IPS-20b (cell line): ENCODE results near the gene CSF2RB.

Experiments used
- H3K27ac ChIP-seq: one replicate; pipeline ENCODE4 v1.5.1; 2013; ENCODE audit warnings: low read length
- H3K27me3 ChIP-seq: 2 replicates; pipeline ENCODE4 v1.6.1; 2013; ENCODE audit warnings: mild to moderate bottlenecking, low read length, inconsistent platforms; ENCODE audit not compliant: insufficient read depth
- H3K36me3 ChIP-seq: 2 replicates; pipeline ENCODE4 v1.6.1; 2013; ENCODE audit warnings: low read depth, mild to moderate bottlenecking, inconsistent platforms, low read length, moderate library complexity; ENCODE audit not compliant: insufficient read depth
- H3K4me1 ChIP-seq: 2 replicates; pipeline ENCODE4 v1.6.1; 2013; ENCODE audit warnings: mild to moderate bottlenecking, control low read depth, inconsistent platforms, low read length, moderate library complexity; ENCODE audit not compliant: insufficient read depth
- H3K4me3 ChIP-seq: 2 replicates; pipeline ENCODE4 v1.5.1; 2013; ENCODE audit warnings: mild to moderate bottlenecking, low read length, inconsistent platforms
- H3K9ac ChIP-seq: 2 replicates; pipeline ENCODE4 v1.6.1; 2013; ENCODE audit warnings: low read depth, mild to moderate bottlenecking, inconsistent platforms, low read length, moderate library complexity
- H3K9me3 ChIP-seq: 2 replicates; pipeline ENCODE4 v1.6.1; 2013; ENCODE audit warnings: mild to moderate bottlenecking, low read depth, low read length, inconsistent platforms; ENCODE audit not compliant: insufficient read depth

CSF2RB gene

DNA sequence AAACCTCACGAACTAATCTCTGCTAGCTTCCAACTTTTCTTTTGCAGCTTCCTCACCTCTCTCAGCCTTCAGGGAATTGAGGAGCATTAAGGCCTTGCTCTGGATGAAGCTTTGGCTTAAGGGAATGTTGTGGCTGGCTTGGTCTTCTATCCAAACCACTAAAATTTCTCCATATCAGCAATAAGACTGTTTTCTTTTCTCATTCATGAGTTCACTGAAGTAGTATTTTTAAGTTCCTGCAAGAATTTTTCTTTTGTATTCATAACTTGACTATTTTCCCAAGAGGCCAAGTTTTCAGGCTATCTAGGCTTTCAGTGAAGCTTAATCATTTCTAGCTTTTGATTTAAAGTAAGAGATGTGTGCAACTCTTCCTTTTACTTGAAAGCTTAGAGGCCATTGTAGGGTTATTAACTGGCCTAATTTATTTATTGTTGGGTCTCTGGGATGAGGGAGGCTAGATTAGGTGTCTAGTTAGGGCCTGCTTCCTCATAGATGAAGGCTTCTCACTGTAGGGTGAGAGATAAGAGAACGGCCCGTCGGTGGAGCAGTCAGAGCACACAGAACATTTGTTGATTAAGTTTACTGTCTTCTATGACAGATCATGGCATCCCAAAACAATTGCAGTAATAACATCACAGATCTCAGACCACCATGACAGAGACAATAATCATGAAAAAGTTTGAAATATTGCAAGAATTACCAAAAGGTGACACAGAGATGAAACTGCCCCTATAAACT lies 33.2 kb downstream of the CSF2RB start:
- Histone ChIP-seq H3K9ac (no peak overlapping the region), H3K27ac (no peak overlapping the region), H3K4me1 (no peaks in the 10 kb centered on the region), H3K4me3 (no peak overlapping the region), H3K9me3 (no peaks in the 10 kb centered on the region), H3K27me3 (no peaks in the 10 kb centered on the region), H3K36me3 (no peaks in the 10 kb centered on the region)

GRCh38 chr22:36948273-36949225 lies 35.1 kb downstream of the CSF2RB start:
- Histone ChIP-seq H3K27ac (no peak overlapping the region), H3K4me3 (no peak overlapping the region), H3K4me1 (no peaks in the 10 kb centered on the region), H3K9ac (no peak overlapping the region), H3K27me3 (no peaks in the 10 kb centered on the region), H3K36me3 (no peaks in the 10 kb centered on the region), H3K9me3 (no peaks in the 10 kb centered on the region)

GRCh38 chr22:36950797-36951590 lies 37.6 kb downstream of the CSF2RB start:
- Histone ChIP-seq H3K27ac (no peak overlapping the region), H3K9me3 (no peaks in the 10 kb centered on the region), H3K4me1 (no peaks in the 10 kb centered on the region), H3K9ac (no peak overlapping the region), H3K36me3 (no peaks in the 10 kb centered on the region), H3K4me3 (no peak overlapping the region), H3K27me3 (no peaks in the 10 kb centered on the region)

- H3K9ac ChIP-seq, result no peak overlapping the region
- no peaks in the 10 kb centered on the region for H3K27me3 ChIP-seq
- no peaks in the 10 kb centered on the region for H3K9me3 ChIP-seq
- no peak overlapping the region for H3K4me3 ChIP-seq
- H3K36me3 ChIP-seq, result no peaks in the 10 kb centered on the region
- no peak overlapping the region for H3K27ac ChIP-seq
- H3K4me1 ChIP-seq, result no peaks in the 10 kb centered on the region
Observed at GRCh38 chr22:36951746-36952145, 38.3 kb downstream of the CSF2RB start.

DNA sequence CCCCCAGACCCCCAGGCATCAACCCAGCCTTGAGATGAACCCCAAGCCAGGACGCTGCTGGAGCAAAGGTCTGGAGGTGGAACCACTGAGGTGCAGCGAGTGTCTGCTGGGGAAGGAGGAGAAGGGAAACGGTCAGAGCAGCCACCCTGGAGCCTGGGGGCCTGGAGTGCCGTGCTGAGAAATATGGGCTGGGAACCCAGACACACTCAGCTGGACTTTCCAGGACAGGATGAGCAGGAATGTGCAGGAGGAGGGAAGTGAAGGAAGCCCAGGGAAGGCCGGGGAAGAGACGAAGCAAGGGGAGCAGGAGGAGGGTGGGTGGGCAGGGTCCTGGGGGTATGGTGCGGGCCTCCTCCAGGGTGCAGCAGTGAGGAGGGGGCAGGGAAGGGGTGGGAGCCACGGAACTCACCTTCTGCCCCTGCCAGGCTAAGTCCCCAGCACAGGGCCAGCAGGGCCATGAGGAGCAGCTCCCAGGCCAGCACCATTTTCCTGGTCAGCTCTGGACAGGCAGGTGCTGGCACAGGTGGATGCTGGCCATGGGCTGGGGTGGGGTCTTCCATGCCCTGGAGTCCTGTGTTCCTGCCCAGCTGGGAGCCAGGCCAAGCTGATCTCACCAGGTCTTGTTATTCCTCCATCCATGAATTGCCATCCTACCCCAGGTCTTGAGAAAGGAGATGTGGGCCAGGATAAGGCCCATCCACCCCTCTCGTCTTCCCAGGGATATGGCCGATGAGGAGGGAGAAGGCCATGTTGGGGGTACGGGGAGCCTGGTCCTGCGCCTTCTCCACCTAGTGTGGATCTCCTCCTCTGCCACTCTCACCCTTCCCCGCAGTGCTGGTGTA lies 40.0 kb downstream of the CSF2RB start:
- no peaks in the 10 kb centered on the region for H3K36me3 ChIP-seq
- H3K9ac ChIP-seq, result no peak overlapping the region
- no peaks in the 10 kb centered on the region for H3K27me3 ChIP-seq
- no peaks in the 10 kb centered on the region for H3K4me1 ChIP-seq
- H3K4me3 ChIP-seq, result no peak overlapping the region
- no peak overlapping the region for H3K27ac ChIP-seq
- no peaks in the 10 kb centered on the region for H3K9me3 ChIP-seq

- H3K4me3 ChIP-seq, result no peak overlapping the region
- H3K36me3 ChIP-seq, result no peaks in the 10 kb centered on the region
- H3K27ac ChIP-seq, result no peak overlapping the region
- H3K27me3 ChIP-seq, result no peaks in the 10 kb centered on the region
- H3K9me3 ChIP-seq, result no peaks in the 10 kb centered on the region
- no peak overlapping the region for H3K9ac ChIP-seq
- no peaks in the 10 kb centered on the region for H3K4me1 ChIP-seq
Observed at GRCh38 chr22:36954251-36955014, 41.0 kb downstream of the CSF2RB start.

- Histone ChIP-seq H3K4me1 (no peaks in the 10 kb centered on the region), H3K9me3 (no peaks in the 10 kb centered on the region), H3K4me3 (no peak overlapping the region), H3K36me3 (no peaks in the 10 kb centered on the region), H3K27ac (no peak overlapping the region), H3K9ac (no peak overlapping the region), H3K27me3 (no peaks in the 10 kb centered on the region)
Observed at GRCh38 chr22:36955691-36956090, 42.3 kb downstream of the CSF2RB start.

DNA sequence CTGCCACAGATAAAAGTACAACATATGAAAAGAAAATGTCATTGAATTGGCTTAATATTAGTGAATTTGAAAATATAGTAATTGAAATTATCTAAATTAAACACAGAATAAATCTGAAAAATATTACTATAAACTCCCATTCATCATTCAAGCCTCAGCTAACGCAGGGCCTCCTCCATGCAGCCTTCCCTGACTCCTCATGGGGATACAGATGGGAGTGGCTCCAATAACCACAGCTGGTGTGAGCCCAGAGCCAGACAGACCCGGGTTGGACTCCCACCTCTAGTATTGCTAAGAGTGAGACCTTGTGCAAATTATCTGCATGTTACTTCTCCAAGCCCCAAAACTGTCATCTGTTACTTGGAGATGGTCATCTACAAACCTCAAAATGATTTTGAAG lies 44.9 kb downstream of the CSF2RB start:
- Histone ChIP-seq H3K27me3 (no peaks in the 10 kb centered on the region), H3K9me3 (no peaks in the 10 kb centered on the region), H3K27ac (no peak overlapping the region), H3K36me3 (no peaks in the 10 kb centered on the region), H3K9ac (no peak overlapping the region), H3K4me3 (no peak overlapping the region), H3K4me1 (peaks cover 4% of the 10 kb centered on the region)

DNA sequence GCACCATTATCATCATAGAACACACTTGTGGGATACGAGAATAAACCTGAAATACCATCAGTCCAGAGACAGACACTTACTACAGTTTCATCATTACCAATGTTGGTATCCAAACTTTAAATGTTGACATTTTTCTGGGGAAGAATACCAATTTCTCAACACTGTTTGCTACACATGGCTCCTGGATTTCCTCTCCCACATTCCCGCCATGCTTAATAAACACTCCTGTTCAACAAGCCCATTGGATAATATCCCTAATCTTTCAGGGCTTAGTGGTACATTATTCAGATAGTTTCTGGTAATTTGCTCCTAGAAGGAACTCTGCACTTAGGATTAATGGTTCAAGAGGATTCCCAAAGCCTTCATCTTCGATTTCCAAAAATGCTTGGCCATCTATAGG lies 48.2 kb downstream of the CSF2RB start:
- Histone ChIP-seq H3K4me3 (no peak overlapping the region), H3K27ac (no peak overlapping the region), H3K9ac (no peak overlapping the region), H3K4me1 (peaks cover 4% of the 10 kb centered on the region), H3K9me3 (no peaks in the 10 kb centered on the region), H3K27me3 (no peaks in the 10 kb centered on the region), H3K36me3 (no peaks in the 10 kb centered on the region)

DNA sequence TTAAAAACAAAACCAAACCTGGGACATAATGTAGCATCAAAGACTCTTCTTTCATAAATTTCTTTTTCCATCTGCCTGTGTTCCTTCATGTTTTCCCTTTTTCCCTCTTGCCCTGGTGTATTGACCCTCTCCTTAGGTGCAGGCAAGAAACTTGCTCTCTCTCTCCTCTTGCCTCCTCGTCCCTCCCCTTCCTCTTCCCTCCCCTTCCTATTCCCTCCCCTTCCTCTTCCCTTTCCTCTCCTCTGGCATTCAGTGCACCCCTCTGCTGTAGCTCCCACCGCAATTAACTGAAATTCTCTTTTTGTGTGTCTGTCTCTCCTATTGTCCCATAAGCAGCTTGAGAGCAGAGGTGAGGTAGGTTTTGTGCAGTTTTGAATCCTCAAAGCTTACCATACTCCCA lies 49.9 kb downstream of the CSF2RB start:
- no peaks in the 10 kb centered on the region for H3K9me3 ChIP-seq
- no peak overlapping the region for H3K9ac ChIP-seq
- peaks cover 4% of the 10 kb centered on the region for H3K4me1 ChIP-seq
- H3K36me3 ChIP-seq, result no peaks in the 10 kb centered on the region
- H3K27ac ChIP-seq, result no peak overlapping the region
- H3K27me3 ChIP-seq, result no peaks in the 10 kb centered on the region
- no peak overlapping the region for H3K4me3 ChIP-seq
